HG03354 (cell line): ENCODE data around the gene SORCS3.

Experiments
- ATAC-seq: cut with Tn5 transposase; IDR thresholded peaks from one replicate; pipeline ENCODE4 v1.9.1; 2021; ENCODE audit warnings: mild to moderate bottlenecking; ENCODE audit not compliant: unreplicated experiment, poor library complexity, severe bottlenecking

SORCS3 gene

DNA sequence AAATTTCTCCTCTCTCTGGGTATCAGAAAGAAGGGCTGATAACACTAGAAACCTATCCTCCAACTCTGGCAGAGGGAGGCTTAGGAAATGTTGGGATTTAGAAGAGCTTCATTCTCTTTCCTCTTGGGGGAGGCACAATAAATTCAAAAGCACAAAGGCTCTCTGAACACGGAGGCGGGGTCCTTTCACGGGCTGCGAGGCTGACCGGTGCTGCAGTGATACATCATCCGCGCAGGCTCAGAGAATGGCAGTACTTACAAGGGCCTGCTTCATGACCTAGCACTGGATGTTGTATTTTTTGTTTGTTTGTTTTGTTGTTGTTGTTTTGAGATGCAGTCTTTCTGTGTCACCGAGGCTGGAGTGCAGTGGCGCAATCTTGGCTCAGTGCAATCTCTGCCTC, 306.2 kb downstream of the SORCS3 start:
- ATAC-seq = no peak

- ATAC-seq = no peak
Observed at GRCh38 chr10:104957178-104957841, 316.2 kb downstream of the SORCS3 start.

DNA sequence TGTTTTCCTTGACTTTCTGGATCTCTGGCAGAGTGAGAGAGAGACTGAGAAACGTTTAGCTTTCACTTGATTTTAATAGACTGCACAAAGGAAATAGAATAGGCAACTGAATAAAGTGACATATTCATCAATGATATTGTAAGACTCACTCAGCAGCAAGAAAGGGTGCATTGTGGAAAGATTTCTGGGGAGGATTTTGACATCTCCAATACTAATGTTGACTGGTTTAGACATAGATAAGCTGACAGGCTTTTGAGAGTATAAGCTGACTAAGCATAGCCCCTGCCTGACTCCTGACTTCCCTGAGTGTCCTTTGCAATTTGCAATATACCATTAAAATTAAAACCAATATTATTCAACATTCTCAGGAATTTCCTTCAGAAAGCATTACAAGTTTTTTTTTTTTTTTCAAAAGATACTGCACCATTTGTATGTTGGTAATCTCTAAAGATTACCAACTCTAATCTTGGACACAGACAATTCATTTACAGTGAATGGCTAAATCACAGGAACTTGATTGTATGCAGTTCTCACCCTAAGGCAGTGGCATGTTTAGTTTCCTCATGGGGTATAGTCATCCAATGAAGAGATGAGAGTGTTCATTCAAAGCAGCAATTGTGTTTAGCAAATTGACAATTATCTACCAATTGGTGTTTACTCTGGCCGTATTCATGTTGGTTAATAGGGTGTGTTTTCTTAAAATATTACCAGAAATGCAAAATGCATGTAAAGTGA, 325.6 kb downstream of the SORCS3 start:
- ATAC-seq = no peak

DNA sequence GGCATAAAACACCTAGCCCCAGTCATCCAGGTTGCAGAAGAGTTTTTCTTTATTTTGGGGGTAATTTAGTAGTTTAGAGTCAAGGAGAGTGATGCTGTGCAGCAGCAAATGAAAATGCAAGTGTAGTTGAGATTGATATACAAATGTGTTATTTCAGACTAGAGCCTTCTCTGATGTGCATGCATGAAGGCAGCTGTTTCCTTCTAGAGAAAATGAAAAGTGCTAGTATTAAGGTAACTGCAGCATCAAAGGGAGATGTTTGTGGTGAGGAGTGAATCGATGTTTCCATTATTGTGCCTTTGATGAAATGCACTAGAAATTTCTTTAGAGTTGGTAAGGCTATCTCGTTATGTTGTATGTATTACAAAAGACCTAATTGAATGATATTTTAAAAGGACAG, 339.3 kb downstream of the SORCS3 start:
- no peak for ATAC-seq

GRCh38 chr10:104981995-104982394, 340.9 kb downstream of the SORCS3 start:
- ATAC-seq = no peak

DNA sequence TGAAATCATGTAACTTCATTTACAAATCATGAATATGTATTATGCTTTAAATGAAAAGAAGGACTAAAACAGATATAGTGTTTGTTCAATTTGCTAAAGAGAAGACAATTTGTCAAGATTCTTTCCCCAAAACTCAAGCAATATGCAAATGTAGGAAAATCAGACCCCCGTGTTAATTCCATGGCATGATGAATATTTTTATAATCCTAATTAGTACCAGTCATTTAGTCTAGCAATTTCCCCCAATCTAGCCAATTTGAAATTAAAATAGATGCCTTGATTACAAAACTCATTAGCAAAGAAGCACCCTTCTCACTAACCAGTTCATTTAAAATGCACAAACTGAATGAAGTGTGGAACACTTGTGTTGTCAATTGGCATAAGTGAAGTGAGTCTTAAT, 347.6 kb downstream of the SORCS3 start:
- ATAC-seq = no peak

DNA sequence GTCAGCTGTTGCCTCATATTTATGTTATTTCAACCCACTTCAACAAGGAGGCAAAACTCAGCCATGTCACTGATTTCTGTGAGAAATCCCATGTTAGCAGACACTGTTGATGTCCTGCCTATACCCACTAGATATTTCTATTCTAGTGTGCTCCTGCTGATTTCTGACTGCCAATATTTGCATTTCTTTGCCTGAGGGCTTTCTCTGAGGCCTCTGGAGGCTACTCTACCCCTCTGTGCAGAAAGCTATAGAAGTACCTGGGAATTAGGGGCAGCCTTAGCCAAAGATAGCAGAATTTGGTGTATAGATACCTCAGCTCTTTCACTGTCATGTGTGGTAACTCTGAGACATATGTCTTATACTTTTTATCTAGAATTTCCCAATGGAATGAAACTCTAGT, 348.8 kb downstream of the SORCS3 start:
- no peak for ATAC-seq

DNA sequence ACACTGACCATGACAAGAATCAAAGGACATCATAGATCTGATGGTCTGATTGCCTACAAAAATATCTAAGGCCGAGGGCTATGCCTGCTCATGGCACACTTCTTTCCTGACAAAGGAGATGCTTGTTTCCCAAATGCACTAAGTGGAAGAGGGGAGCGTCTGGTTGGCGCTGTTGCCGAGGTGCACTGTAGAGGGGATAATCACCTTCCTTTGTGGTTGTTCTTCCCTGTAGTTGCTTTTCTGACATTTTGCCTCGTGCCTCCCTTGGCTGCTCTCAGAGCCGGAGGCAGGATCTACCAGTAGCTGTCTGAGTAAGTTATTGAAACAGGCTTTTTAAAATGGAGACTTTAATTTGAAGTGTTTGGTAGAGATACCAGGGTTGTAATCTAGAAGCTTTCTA, 352.0 kb downstream of the SORCS3 start:
- no peak for ATAC-seq

DNA sequence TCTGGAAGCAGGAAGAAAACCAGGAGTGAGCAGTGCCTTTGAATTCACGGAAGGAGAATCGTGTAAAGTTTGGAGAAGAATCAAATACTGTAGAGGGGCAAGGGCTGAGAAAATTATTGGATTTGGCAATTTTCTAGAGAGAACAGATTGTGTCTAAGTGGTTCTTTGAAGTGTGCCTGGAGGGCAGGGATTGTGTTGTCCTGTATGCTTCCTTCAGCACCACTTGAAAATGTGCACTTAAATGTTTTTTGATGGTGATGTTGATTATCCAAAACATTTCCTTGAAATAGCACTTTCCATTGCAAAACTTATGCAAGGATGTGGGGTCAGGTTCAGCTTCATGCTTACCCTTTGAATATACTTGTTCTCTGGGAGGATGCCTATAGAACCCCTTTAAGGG, 360.2 kb downstream of the SORCS3 start:
- no peak for ATAC-seq

- ATAC-seq = no peak
Observed at GRCh38 chr10:105010411-105011121, 369.5 kb downstream of the SORCS3 start.

DNA sequence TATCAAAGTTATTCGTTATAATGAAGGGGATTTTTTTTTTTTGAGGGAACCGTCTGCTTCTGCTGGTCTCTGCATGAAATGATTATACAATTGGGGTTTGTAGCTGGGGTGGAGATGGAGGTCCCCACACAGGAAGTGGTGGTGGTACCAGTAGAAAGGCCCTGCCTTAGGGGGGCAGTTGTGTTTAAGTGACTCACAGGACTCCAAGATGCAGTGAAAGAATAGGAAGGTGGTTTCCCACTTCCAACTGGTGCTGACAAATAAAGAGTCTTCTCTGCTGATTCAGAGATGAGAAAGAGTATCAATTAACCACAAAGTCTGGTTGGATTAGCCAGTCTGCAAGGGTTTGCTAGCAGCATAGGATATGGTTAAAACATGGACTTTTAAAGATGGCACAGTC, 376.0 kb downstream of the SORCS3 start:
- no peak for ATAC-seq

- ATAC-seq = no peak
Observed at GRCh38 chr10:105017691-105018090, 376.6 kb downstream of the SORCS3 start.

- ATAC-seq = no peak
Observed at GRCh38 chr10:105023211-105024111, 382.4 kb downstream of the SORCS3 start.

- no peak for ATAC-seq
Observed at GRCh38 chr10:105024184-105024583, 383.1 kb downstream of the SORCS3 start.

DNA sequence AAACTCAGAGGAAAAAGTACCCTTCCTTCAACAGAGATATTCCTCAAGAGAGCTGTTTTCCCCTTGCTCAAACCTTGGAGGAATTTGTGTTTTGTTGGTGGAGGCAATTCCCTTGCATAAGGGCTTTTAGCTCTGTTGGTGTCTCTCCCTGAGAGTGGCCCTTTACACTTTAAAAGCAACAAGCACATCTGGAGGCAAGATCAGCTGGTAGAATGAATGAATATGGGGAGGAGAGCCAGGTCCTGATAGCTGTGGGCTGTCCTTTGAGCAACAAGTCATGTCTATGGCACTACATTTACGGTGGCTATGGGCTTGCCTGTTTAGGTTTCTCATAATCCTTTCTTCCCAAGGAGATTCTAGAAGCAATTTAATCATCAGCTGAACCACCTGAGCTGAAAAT, 384.0 kb downstream of the SORCS3 start:
- no peak for ATAC-seq

DNA sequence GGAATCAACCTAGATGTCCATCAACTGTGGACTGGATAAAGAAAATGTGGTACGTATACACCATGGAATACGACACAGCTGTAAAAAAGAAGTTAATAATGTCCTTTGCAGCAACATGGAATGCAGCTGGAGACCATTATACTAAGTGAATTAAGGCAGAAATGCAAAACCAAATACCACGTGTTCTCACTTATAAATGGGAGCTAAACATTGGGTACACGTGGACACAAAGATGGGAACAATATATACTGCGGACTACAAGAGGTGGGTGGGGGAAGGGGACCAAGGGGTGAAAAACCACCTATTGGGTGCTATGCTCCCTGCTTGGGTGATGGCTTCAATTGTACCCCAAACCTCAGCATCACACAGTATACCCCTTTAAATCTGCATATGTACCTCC, 385.5 kb downstream of the SORCS3 start:
- no peak for ATAC-seq

- ATAC-seq = no peak
Observed at GRCh38 chr10:105029286-105029685, 388.2 kb downstream of the SORCS3 start.

DNA sequence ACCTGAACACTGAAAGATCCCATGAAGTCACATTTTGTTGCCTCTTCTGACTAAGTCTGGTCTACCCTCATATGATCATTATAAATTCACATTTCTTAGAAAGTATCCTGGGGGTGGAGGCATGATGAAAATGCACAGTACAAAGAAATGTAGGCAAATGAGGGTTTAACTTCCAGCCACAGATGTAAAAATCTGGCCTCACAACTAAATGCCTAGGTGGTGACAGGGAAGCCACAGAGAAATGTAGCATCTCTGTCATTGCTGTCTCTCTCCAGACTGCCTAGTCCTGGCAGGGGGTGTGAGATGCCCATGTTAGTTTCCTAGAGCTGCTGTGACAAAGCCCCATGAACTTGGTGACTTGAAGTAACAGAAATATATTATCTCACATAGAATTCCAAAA, 395.9 kb downstream of the SORCS3 start:
- no peak for ATAC-seq

- ATAC-seq = no peak
Observed at GRCh38 chr10:105041956-105042355, 400.9 kb downstream of the SORCS3 start.
